ENCODE results near the gene SMOC2.

SMOC2 gene

GRCh38 chr6:168496139-168496996 lies 55.4 kb downstream of the SMOC2 start:
- DNase-seq (ENCODE audit: extremely low read depth, low read depth) = no peak
- TF ChIP-seq, protein P1, sequence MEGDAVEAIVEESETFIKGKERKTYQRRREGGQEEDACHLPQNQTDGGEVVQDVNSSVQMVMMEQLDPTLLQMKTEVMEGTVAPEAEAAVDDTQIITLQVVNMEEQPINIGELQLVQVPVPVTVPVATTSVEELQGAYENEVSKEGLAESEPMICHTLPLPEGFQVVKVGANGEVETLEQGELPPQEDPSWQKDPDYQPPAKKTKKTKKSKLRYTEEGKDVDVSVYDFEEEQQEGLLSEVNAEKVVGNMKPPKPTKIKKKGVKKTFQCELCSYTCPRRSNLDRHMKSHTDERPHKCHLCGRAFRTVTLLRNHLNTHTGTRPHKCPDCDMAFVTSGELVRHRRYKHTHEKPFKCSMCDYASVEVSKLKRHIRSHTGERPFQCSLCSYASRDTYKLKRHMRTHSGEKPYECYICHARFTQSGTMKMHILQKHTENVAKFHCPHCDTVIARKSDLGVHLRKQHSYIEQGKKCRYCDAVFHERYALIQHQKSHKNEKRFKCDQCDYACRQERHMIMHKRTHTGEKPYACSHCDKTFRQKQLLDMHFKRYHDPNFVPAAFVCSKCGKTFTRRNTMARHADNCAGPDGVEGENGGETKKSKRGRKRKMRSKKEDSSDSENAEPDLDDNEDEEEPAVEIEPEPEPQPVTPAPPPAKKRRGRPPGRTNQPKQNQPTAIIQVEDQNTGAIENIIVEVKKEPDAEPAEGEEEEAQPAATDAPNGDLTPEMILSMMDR (IDR thresholded peaks at IDR 0.05; ENCODE audit: low read depth, low read length) = no peak

- DNase-seq (ENCODE audit: extremely low read depth, low read depth) = no peak
- TF ChIP-seq, protein P1 (IDR thresholded peaks at IDR 0.05; ENCODE audit: low read depth, low read length) = no peak
Measured at GRCh38 chr6:168496997-168497331, 56.0 kb downstream of the SMOC2 start.

DNA sequence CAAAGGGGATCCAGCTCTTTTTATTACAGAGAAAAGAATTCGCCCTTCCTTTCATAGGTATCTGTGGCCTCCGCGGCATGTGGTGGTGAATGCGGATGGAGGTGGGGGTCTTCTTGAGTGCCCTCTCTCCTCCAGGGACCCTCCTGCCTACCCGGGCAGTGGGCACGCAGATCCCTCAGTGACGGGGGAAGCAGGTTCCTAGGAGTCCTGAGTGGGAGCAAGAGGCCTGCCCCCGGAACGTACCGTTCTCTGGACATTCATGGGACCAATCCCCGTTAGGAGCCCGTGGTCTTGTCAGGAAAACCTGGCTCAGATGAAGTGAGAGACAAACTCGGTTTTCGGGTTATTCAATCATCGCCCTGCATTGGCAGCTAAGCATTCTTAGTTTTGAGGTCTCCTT lies 56.4 kb downstream of the SMOC2 start:
- no peak for DNase-seq (ENCODE audit: extremely low read depth, low read depth)
- TF ChIP-seq, protein P1 (IDR thresholded peaks at IDR 0.05; ENCODE audit: low read depth, low read length) = no peak

GRCh38 chr6:168498161-168498843 lies 57.3 kb downstream of the SMOC2 start:
- TF ChIP-seq, protein P1 (IDR thresholded peaks at IDR 0.05; ENCODE audit: low read depth, low read length) = no peak
- no peak for DNase-seq (ENCODE audit: extremely low read depth, low read depth)

GRCh38 chr6:168499045-168499650 lies 58.2 kb downstream of the SMOC2 start:
- DNase-seq (ENCODE audit: extremely low read depth, low read depth) = no peak

DNA sequence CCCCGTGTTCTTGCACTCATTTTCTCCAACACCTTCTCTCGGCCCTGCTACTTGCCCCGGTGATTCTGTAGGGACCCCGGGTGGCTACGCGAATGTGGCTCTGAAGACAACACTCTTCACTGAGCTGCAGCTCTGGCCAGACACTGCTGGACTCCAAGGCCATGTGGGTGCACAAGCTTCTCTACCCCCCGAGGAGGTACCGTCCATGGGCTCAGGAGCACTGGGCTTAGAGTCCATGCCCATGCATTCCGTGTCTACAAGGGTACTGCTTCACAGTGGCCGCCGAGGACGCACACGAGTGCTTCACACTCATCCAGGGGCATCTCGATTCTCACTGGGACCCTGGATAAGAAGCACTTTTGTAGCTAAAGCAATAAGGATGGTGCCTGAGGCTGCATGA lies 59.5 kb downstream of the SMOC2 start:
- DNase-seq (ENCODE audit: extremely low read depth, low read depth) = no peak
- TF ChIP-seq, protein P1 (IDR thresholded peaks at IDR 0.05; ENCODE audit: low read depth, low read length) = no peak

More at GRCh38 chr6:168499045-168499650, 58.2 kb downstream of the SMOC2 start:
- TF ChIP-seq, protein P1 (IDR thresholded peaks at IDR 0.05; ENCODE audit: low read depth, low read length) = no peak

DNA sequence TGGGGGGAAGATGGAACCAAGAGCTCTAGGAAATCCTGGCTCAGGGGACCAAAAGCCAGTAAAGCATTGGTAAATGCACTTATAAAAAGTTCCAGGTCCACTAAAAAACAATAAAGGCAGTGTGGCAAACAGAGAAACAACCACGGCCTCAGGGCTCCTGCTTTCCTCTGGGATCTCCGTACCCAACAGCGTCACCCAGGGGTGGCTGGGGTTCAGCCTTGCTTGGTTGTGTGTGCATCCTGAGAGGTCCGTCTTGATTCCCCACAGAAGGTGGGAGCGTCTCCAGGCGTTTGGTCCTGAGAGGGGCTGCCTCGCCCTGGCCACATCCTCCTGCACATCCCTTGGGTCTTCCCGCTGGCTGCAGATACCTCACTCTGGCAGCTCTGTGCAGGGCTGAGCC lies 60.6 kb downstream of the SMOC2 start:
- TF ChIP-seq, protein P1 (IDR thresholded peaks at IDR 0.05; ENCODE audit: low read depth, low read length) = no peak
- DNase-seq (ENCODE audit: extremely low read depth, low read depth) = no peak

All from AG09319 (cell line).